ENCODE measurements around the gene NAP1L2. TPM values are rescaled to one million over a fixed set of nuclear protein-coding genes. Genes with fewer than 3 reads are reported as not detected.
A peak's percentile ranks its signal among the peaks of the same experiment; 100 is the strongest.

NAP1L2 gene
- total RNA-seq, 1 experiment from 2014 or later = not detected

GRCh38 chrX:73262991-73263390, 48.3 kb upstream of the NAP1L2 start:
- Histone ChIP-seq H3K36me3 (ENCODE audit: control insufficient read depth in 1 of 2, insufficient read depth in 2 of 2, low read length in 2 of 2) (no peaks in the 10 kb centered on the region), H3K27me3 (ENCODE audit: insufficient read depth, low read length) (no peaks in the 10 kb centered on the region), H3K9me3 (ENCODE audit: control insufficient read depth in 1 of 2, insufficient read depth in 1 of 2, low read depth in 1 of 2, low read length in 2 of 2) (no peaks in the 10 kb centered on the region), H3K4me1 (ENCODE audit: control insufficient read depth in 1 of 2, insufficient read depth in 2 of 2, low read length in 2 of 2) (no peaks in the 10 kb centered on the region), H3K27ac (ENCODE audit: low read depth, low read length) (no peak overlapping the region), H3K9me2 (ENCODE audit: insufficient read depth) (no peaks in the 10 kb centered on the region), H4K20me1 (ENCODE audit: insufficient read depth) (no peaks in the 10 kb centered on the region), H3K79me2 (ENCODE audit: insufficient read depth, low read length) (no peaks in the 10 kb centered on the region), H3K4me3 (replicated peaks in 1 of 2; ENCODE audit: low read depth in 1 of 2, low read length in 2 of 2) (no peak overlapping the region), H2AFZ (ENCODE audit: low read depth, low read length, poor library complexity, severe bottlenecking) (no peak overlapping the region), H3K9ac (ENCODE audit: low read length) (no peak overlapping the region), H3K4me2 (ENCODE audit: low read length) (no peak overlapping the region)
- ChIA-PET CTCF (no interaction called here), POLR2A (no interaction called here), RAD21 (ENCODE audit: low non-redundant PET in 1 of 2, low total read pairs in 2 of 2, uncharacterized antibody in 2 of 2, unreplicated experiment in 2 of 2) (no interaction called here)
- peak; percentile 0 for DNase-seq (ENCODE audit: low read depth, low spot score)
- TF ChIP-seq ELF1 (IDR thresholded peaks at IDR 0.05; ENCODE audit: borderline replicate concordance, low read depth) (no peak), POLR2A (IDR thresholded peaks at IDR 0.05; ENCODE audit: borderline replicate concordance, extremely low read depth, insufficient read depth, insufficient read length) (no peak), ZBTB33 (IDR thresholded peaks at IDR 0.05; ENCODE audit: extremely low read depth, insufficient replicate concordance, low read length) (no peak), REST (IDR thresholded peaks at IDR 0.05; ENCODE audit: low read depth) (no peak), ZNF274 (IDR thresholded peaks at IDR 0.05; ENCODE audit: low read depth, low read length) (no peak), CTCF (IDR thresholded peaks at IDR 0.05 in 2 of 3, conservative IDR thresholded peaks at IDR 0.05 in 1 of 3; ENCODE audit: borderline replicate concordance in 1 of 3, insufficient read depth in 1 of 3, low read depth in 2 of 3, low read length in 2 of 3) (peak in 2 of 3 experiments; percentile 11 to 29; a peak in 1 of 6 replicates), TCF7L2 (IDR thresholded peaks at IDR 0.05; ENCODE audit: borderline replicate concordance, extremely low read depth, insufficient read depth, insufficient read length) (no peak), RAD21 (IDR thresholded peaks at IDR 0.05; ENCODE audit: low read depth) (peak; percentile 29; the same call in 1 of the 2 replicates), CBX3 (IDR thresholded peaks at IDR 0.05; ENCODE audit: low read depth) (no peak), EGR1 (IDR thresholded peaks at IDR 0.05; ENCODE audit: low read depth) (no peak), SRF (IDR thresholded peaks at IDR 0.05; ENCODE audit: low read depth) (no peak)
- intact Hi-C loops (cut with micrococcal nuclease) = loop anchor here (10.0 kb wide), 1 partner anchor 168 kb away; no protein-coding TSS in a partner anchor
- no peak; the same call in 1 of the 2 replicates for ATAC-seq
- BruUV-seq (replicated peaks) = no TSS peak

Measured in HCT116 (cell line).